AML-193 (cell line): ENCODE results near the gene CSNK2A1.

Source experiments
- DNase-seq, 2 experiments: peaks; one replicate each; lab custom pipeline; 2025; lab: John Stamatoyannopoulos, UW

CSNK2A1 gene

DNA sequence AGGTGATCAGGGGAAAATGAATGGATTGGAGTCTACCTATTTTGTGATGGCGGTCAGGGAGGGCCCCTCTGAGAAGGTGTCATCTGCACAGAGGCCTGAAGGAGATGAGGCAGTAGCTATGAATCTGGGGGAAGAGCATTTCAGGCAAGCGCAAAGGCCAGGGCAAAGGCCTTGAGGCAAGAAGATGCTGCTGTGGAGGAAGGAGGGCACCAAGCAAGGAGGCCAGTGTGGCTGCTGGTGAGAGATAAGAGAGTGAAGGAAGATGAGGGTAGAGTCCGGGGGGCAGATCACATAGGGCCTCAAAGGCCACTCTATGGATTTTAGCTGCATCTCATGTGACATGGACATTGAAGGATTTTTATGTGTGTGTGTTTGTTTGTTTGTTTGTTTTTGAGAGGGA, 20.6 kb upstream of the CSNK2A1 start:
- DNase-seq = no peak

DNA sequence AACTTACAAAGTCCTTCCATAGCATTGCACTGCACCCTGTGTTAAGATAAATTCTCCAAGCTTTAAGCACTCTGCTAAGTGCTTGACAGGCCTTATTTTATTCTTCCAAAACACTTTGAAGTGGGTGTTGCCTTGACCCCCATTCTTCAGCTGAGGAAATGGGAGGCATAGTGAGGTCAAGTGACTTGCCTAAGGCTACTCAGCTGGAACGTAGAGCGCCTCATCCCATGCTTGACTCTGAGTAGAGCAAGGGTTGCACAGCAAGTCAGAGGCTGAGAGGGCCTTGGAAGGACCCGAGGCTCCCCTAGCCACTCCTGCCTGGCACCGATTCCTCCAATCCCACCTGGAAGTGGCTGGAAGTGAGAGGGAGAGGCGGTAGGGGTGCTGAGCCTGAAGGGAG, 19.6 kb upstream of the CSNK2A1 start:
- no peak for DNase-seq

DNA sequence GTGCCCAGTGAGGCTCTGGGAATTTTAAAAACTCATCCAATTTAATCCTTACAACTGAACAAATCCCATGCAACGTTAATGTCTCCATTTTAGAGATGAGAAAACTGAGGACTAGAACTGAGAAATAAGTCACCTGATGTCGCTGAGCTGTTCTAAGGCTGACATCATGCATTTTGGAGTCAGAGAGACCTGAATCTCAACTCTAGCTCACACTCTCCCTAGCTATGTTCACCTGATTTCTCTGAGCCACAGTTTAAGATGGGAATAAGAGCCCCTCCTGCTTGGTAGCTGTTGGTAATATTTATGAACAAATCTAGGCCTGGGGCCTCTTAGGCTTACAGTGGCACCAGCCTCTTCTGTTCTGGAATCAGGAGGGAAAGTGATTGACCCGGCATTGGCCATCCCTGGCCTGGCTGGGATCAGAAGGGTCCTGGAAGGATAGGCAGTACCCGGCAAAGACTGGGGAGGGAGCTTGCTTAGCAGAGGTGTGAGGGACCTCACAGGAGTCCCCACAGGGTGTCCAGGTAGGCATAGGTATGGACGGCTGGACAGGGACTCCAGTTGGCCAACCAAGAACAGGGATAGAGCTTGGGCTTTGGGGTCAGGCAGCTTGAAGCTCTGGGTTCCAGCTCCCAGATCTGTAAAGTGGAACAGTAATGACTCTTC, 18.8 kb upstream of the CSNK2A1 start:
- no peak for DNase-seq

DNA sequence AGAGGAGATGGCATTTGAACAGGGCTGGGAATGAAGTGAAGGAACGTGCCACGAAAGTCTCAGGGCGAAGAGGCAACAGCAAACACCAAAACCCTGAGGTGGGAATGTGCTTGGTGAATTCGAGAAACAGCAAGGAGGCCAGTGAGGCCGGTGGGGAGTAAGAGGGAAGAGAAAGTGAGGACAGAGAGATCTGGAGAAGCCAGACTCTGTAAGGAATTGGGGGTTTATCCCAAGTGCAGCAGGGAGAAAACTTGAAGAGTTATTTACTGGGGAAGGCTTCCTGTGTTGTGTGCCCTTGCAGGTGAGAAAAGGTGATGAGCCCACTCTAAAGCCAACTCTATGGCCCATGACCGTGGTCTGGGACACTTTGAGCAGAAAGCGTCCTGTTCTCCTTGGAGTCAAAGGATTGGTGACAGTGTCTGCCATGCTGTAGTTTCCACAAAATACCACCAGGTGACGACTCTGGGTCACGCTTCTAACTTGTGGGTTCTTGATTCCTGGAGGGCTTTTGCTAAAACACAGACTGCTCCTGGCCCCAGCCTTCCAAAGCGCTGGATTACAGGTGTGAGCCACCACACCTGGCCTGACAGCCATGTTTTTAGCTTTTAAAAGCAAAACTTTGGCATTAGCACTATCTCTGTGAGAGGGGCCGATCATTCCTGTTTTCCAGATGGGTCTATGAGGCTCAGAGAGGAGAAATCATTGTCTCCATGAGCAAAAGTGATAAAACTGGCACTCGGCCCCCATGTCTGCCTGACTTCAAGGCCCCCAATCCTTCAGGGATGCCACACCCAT, 18.0 kb upstream of the CSNK2A1 start:
- DNase-seq = peak; percentile 51 to 57

DNA sequence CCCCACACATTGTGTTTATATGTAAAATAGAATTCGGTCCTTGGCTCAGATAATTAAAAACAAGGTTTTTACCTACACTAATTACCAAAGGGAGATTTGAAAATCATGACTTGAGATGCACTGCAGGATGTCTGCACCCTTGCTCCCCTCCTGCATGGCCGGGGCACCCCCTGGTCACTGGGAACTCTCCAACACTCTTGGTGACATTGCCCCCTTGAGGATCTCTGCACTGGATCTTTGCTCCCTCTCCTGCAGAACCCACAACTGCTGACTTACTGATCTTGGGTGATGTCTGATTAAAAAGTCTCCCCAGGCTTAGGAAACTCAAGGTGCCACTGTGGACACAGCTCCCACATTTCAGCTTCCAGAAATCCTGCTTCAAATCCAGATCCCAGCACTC, 17.1 kb upstream of the CSNK2A1 start:
- DNase-seq = no peak

DNA sequence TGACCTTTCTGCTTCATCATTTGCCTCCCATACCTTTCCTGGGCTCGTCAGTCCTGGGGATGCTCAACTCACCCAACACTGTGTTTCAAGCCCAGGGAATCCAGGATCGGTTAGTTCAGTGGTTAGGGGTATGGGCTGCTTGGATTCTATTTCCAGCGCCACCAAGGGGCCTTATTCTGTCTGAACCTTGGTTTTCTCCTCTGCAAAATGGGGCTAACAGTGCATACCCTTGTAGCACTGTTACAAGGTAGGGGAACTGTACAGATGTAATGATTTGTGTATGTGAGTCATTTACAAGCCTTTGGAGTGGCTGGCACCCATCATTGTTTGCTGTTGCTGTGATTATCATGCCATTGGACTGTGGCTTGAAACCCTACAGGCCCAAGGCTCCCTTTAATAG, 14.5 kb upstream of the CSNK2A1 start:
- no peak for DNase-seq

DNA sequence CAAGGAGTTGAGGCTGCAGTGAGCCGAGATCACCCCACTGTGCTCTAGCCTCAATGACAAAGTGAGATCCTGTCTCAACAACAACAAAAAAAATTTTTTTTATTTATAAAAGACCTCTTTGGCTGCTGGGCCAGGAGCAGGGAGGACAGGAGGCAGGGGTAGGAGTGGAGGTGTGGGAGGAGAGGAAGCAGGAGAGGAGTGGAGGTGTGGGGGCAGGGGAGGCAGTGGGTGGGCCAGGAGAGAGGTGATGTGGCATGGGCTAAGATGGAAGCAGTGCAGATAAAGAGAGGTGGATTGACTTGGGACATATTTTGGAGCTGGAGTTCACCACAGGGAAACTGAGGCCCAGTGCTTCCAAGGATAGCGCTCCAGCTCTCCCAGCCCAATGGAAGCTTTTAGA, 13.4 kb upstream of the CSNK2A1 start:
- DNase-seq = no peak

DNA sequence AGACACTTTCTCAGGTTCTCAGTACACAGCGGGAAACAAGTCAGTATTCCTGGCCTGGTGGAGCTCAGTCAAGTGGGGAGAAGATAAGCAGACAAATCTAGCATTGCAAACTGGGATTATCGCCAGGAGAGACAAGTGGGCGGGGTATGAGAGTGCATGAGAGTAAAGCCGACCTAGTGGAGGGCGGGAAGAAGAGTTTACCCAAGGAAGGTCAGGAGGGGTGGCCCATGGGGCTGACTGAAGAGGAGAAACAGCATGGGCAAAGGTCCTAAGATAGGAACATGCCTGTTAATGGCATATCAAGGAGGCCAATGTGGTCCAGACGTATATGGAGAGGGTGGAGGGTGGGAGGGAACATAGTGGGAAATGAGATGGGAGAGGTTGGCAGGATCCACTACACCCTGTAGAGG, 12.4 kb upstream of the CSNK2A1 start:
- DNase-seq = no peak

DNA sequence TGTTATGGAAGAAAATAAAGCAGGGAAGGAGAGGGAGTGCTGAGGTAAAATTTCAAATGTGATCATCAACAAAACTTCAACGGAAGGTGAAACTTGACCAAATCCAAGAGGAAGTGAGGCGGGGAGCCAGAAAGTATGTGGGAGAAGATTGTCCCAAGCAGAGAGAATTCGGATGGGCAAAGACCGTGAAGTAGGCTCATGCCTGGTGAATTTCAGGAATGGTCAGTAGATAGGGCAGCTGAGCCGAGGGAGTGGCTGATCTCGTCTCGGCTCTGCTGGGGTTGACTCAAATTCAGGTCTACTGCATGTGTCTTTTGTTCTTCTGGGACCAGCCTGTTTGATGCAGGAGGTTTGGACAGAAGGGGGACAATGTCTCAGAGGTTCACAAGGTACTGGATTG, 7.0 kb upstream of the CSNK2A1 start:
- DNase-seq = no peak

DNA sequence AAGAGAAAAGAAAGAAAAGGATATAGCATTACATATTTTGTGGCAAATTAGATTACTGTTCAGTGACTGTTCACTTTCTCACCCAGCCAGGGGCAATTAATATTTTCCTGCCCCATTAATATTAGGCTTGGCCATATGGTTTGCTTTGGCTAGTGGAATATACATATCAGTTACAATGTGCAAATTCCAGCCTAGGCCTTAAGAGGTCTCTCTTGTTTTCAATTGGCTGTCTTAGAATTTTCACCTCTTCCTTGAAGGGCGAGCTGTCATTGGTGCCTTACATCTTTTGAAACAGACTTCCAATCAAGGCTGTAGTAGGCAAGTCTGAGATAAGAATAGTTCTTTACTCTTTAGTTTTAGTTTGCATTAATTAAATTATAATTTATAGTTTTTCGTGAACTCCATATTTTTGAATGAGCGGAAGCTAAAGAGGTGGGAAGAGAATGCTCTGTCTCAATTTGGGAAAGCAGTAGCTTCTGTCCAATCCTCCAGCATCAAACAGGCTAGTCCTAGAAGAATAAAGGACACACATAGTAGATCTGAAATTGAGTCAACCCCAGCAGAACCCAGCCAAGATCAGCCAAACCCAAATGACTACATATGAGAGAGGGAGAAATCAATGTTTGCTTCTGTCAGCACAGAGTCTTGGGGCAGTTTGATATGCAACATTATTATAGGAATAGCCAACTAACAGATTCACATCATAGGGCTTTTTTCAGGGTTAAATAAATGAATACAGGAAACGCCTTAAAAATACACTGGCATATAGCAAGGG, 6.3 kb upstream of the CSNK2A1 start:
- DNase-seq = peak in 1 of 2 experiments; percentile 25

DNA sequence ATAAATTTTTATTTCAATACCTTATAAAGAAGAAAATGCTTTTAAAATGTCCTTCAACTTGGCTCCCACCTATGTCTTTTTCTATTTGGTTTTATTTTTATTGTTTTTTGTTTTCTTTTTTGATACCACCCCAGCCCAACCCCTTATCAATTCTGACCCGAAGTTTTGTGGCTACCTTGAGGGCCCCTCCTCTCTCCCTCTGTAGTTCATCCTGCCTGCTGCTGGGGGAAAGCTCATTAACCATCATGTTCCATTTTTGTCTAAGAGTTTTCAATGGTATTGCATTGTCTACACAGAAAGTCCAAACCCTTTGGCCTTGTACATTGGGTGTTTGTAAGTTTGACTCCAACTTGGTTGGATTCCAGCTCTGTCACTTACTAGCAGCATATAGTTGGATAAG, 5.3 kb upstream of the CSNK2A1 start:
- DNase-seq = no peak

DNA sequence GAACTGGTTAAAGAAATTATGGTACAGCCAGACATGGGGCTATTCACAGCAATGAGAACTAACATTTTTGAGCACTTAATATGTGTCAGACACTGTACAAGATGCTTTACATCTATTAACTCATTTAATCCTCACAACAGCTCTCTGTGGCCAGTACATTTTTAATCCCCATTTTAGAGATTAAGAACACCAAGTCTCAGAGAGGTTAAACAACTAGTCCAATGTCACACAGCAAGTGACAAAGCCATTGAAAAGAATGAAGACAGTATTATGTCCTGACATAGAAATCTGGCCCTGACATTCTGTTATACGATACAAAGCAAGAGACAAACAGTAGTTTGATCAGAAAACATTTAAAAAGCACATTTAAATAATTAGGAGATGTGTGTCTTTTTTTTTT, 3.8 kb upstream of the CSNK2A1 start:
- no peak for DNase-seq

DNA sequence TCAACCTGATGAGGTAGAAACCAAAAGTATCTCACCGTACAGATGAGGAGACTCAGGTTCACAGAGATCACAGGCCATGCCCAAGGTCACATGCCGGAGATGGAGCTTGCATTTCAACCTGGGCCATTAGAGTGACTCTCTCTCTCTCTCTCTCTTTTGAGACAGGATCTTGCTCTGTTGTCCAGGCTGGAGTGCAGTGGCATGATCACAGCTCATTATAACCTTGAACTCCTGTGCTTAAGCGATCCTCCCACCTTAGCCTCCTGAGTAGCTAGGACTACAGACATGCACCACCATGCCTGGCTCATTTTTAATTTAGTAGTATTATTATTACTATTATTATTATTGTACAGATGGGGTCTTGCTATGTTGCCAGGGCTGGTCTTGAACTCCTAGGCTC, 2.8 kb upstream of the CSNK2A1 start:
- no peak for DNase-seq

DNA sequence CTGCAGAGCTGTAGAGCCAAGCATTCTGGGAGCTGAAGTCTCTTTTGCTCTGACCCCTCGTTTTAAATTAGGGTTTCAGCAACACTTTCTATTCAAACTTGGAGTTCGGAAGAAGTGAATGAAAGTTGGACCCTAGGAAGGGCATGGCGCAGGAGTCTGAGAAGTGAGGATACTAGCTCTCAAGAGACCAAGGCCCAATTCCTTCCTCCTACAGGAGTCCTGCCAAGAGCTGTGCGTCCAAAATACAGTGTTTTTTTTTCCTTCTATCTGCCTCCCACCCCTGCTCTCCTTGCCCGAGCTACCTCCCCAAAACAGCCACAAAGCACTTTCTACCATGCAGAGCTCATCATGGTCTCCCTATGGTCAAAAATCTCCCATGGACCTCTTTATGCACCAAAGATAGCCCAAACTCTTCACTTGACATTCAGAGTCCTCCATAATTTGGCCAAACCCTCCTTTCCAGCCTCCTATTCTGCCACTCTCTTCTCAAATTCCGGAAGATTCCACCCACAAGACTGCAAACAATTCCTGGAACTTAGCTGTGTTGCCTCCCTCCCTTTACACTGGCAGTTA, 649 bp upstream of the CSNK2A1 start:
- no peak for DNase-seq

DNA sequence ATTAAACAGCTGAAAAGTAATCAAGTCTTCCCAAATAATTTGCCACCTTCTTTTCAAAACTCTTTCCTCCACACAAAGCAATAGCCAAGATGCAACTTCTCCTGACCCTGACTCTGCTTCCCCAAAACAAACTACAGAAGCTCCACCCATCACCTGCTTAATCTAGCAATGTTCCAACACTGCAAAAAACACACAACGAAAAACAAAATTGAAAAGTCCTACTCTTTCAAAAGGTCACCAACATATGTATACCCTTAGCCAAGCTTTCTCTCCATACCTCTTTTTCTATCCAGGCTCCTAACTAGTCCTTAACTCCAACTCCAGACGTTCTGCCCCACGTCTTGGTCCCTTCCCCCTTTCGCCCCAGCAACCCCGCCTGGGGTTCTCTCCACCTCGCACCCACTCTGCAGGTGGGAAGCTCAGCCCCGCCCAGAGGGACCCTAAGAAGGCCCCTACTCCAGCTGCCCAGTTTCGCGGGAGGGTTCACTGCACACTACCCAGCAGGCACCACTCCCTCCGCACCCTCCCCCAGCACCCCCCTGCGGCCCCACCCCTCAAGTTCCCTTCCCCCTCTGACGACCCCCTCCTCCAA, 717 bp downstream of the CSNK2A1 start:
- DNase-seq = peak in 1 of 2 experiments; percentile 14

DNA sequence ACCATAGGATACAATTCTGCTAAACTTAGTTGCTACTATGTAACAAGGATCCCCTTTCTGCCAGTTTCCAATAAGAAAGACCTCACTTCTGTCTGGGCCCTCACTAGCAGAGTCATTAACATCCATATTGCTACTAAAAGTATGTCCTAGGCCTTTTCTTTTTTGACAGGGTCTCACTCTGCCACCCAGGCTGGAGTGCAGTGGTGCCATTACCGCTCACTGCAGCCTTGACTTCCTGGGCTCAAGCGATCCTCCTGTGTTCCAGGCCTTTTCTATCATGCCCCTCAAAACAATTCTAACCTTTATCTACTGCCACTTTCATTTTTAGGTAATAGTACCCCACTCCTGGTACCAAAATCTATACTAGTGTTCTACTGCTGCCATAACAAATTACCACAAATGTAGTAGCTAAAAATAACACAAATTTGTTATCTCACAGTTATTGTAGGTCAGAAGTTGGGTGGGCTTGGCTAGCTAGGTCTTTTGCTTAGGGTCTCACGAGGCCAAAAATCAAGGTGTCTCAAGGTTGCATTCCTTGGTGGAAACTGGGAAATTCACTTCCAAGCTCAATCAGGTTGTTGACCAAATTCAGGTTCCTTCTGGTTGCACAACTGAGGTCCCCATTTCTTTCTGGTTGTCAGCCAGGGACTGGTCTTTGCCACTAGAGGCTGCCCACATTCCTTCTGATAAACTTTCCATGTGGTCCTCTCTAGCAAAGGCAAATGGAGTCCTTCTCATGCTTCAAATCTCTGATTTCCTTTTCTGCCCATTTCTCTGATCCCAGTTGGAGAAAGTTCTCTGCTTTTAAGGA, 3.0 kb downstream of the CSNK2A1 start:
- DNase-seq = no peak

DNA sequence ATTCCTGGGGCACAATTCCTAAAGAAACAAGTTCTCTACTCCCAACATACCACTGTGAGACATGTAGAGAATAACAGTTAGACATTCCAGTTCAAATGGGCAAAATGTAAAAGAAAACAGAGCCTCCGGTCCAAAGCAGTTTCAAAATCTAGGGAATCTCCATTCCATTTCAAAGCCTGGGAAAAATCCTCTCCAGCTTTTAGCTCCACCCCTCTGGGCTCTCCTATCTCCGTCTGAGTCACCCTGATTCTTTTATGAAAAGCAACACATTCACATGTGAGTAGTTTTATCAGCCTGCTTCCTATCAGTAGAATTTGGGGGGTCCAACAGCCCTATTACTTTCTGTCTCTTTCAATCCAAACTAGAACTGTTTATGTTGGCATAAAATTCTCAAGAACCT, 3.7 kb downstream of the CSNK2A1 start:
- DNase-seq = no peak

DNA sequence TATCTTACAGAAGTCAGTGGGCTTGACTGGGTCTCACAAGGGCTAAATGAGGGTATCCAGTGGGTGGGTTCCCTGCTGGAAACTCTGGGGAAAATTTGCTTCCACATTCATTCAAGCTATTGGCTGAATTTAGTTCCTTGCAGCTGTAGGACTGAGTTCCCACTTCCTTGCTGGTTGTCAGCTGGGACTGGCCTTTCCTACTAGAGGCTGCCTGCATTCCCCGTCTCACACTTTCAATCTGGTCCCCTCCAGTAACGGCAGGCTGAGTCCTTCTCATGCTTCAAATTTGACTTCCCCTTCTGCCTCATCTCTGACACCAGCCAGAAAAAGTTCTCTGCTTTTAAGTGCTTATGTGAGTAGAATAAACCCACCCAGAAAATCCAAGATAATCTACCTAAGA, 4.4 kb downstream of the CSNK2A1 start:
- peak in 1 of 2 experiments; percentile 15 for DNase-seq

DNA sequence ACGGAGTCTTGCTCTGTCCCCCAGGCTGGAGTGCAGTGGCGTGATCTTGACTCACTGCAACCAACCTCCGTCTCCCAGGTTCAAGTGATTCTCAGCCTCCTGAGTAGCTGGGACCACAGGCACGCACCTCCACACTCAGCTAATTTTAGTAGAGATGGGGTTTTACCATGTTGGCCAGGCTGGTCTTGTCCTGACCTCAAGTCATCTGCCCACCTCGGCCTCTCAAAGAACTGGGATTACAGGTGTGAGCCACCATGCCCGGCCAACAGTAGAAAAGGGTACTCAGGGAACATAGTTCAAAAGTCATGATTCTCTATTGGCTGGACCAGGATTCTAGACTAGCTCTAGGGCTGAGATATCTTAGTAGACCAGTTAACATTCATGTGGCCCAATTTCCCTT, 5.6 kb downstream of the CSNK2A1 start:
- DNase-seq = no peak

DNA sequence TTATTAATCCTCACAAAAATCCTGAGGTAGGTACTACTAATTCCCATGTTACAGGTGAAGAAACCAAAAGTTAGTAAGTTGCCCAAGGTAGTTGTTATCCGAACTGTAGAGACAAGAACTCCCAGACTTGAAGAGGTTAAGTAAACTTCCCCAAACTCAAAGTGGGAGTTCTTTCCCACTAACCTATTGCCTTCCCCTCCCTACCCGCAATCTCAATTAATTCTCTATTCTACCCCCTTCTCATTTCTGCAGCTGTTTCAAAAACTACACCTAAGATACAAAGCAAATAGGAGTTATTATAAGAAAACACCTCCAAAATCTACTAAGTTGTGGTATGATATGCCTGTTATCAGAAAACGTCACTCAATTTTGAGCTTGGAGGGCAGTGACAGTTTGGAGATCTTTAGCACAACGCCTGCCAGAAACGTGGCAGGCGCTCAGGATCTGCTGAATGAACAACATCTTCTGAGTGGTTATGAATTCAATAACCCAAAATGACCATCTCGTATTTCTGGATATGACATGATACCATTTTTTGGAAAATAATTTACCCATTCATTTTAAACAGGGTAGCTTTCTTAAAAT, 7.1 kb downstream of the CSNK2A1 start:
- no peak for DNase-seq

DNA sequence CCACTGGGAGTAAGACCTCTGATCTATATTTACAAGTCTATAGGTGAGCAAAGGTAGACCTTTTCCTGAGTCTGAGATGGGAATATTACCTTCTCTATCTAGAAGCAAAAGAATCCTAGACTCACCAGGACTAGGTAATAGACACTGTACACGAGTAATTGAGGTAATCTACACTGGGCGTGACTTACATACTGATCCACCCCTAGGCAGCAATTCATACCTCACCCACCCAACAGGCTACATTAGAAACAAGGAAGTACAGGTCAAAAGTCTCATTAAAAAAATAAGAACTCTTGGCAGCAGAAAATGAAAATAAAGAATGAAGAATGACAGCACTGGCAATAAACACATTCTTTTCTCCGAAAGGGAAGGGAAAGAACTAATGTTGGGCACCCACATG, 7.6 kb downstream of the CSNK2A1 start:
- no peak for DNase-seq
